ENCODE results near the gene ESYT1.
A peak's percentile ranks its signal among the peaks of the same experiment; 100 is the strongest.

The ESYT1 gene

GRCh38 chr12:56129206-56129941 lies 1.3 kb downstream of the ESYT1 start (continued):
- no peak for TF ChIP-seq ZNF221 (tag by site-specific recombination; IDR thresholded peaks at IDR 0.05; ENCODE audit: borderline replicate concordance)
- TF ChIP-seq SP3 (tag by site-specific recombination; IDR thresholded peaks at IDR 0.05): peak; percentile 59
- no peak for TF ChIP-seq ZNF10 (tag by site-specific recombination; IDR thresholded peaks at IDR 0.05)

- POLR2A ChIA-PET: interaction anchor here (1.0 to 1.3 kb wide), 2 partner anchors 12 to 14 kb away, joined by 3 read pairs; partner anchors contain the start of gene ZC3H10
- Histone ChIP-seq H3K9me3 (ENCODE audit: control insufficient read depth, insufficient read depth, low read depth, low read length) (no peaks in the 10 kb centered on the region), H3K4me3 (ENCODE audit: low read depth, low read length) (no peak overlapping the region), H3K27ac (ENCODE audit: extremely low read depth, low read depth, low read length) (no peak overlapping the region), H3K36me3 (ENCODE audit: control insufficient read depth in 2 of 2, insufficient read depth in 1 of 2, low read length in 2 of 2) (peaks cover 18 to 50% of the 10 kb centered on the region in 2 experiments; a peak in 2 of 3 replicates), H3K4me1 (ENCODE audit: control insufficient read depth, insufficient read depth, low read length) (peaks cover 9% of the 10 kb centered on the region)
- CTCF ChIA-PET: interaction anchor here (0.9 to 6.8 kb wide), 2 partner anchors 10 to 60 kb away, joined by 4 to 65 read pairs; partner anchors contain the start of gene SMARCC2
- TF ChIP-seq ATF2 (tag by site-specific recombination; IDR thresholded peaks at IDR 0.05; ENCODE audit: low read depth): no peak
- TF ChIP-seq ZNF169 (tag by site-specific recombination; IDR thresholded peaks at IDR 0.05): no peak
- no peak for TF ChIP-seq ZNF266 (tag by site-specific recombination; IDR thresholded peaks at IDR 0.05; ENCODE audit: low read depth)
- no peak for TF ChIP-seq ZBTB8A (tag by site-specific recombination; IDR thresholded peaks at IDR 0.05)
- no peak for TF ChIP-seq ZNF548 (tag by site-specific recombination; IDR thresholded peaks at IDR 0.05)
- no peak for TF ChIP-seq REST (tag by site-specific recombination; IDR thresholded peaks at IDR 0.05)
- TF ChIP-seq ZNF223 (tag by site-specific recombination; IDR thresholded peaks at IDR 0.05): no peak
- no peak for TF ChIP-seq MYNN (tag by site-specific recombination; IDR thresholded peaks at IDR 0.05; ENCODE audit: borderline replicate concordance)
- no peak for TF ChIP-seq ZFHX2 (tag by site-specific recombination; conservative IDR thresholded peaks at IDR 0.05)
- no peak for TF ChIP-seq ZBTB20 (tag by site-specific recombination; IDR thresholded peaks at IDR 0.05)
- no peak for TF ChIP-seq ZNF292 (tag by site-specific recombination; IDR thresholded peaks at IDR 0.05; ENCODE audit: borderline replicate concordance, low read depth)
- no peak for TF ChIP-seq ZNF155 (tag by site-specific recombination; IDR thresholded peaks at IDR 0.05)
- no peak for TF ChIP-seq ZFP69B (tag by site-specific recombination; IDR thresholded peaks at IDR 0.05)
- TF ChIP-seq ZNF785 (tag by site-specific recombination; IDR thresholded peaks at IDR 0.05): no peak
- no peak for TF ChIP-seq ZEB2 (tag by site-specific recombination; IDR thresholded peaks at IDR 0.05)
- TF ChIP-seq ZNF211 (tag by site-specific recombination; IDR thresholded peaks at IDR 0.05; ENCODE audit: low read depth): no peak
- no peak for TF ChIP-seq ZNF423 (tag by site-specific recombination; IDR thresholded peaks at IDR 0.05)
- TF ChIP-seq TCF7L2 (IDR thresholded peaks at IDR 0.05; ENCODE audit: borderline replicate concordance, low read depth, low read length): no peak
- TF ChIP-seq, protein P1, sequence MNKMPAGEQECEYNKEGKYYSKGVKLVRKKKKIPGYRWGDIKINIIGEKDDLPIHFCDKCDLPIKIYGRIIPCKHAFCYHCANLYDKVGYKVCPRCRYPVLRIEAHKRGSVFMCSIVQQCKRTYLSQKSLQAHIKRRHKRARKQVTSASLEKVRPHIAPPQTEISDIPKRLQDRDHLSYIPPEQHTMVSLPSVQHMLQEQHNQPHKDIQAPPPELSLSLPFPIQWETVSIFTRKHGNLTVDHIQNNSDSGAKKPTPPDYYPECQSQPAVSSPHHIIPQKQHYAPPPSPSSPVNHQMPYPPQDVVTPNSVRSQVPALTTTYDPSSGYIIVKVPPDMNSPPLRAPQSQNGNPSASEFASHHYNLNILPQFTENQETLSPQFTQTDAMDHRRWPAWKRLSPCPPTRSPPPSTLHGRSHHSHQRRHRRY (tag by site-specific recombination; IDR thresholded peaks at IDR 0.05): no peak
- TF ChIP-seq ZNF26 (tag by site-specific recombination; IDR thresholded peaks at IDR 0.05): no peak
Measured at GRCh38 chr12:56129942-56130495, 2.0 kb downstream of the ESYT1 start.
